ENCODE results near the gene MYO15B.

- TF ChIP-seq GATA2 (IDR thresholded peaks at IDR 0.05; ENCODE audit: low read depth, low read length) (no peak), GATA3 (IDR thresholded peaks at IDR 0.05; ENCODE audit: low read depth, low read length) (no peak)
Measured at GRCh38 chr17:75555679-75556153, 31.9 kb upstream of the MYO15B start.

Measured in SH-SY5Y (cell line).